ENCODE measurements around the gene AIF1. TPM values are rescaled to one million over a fixed set of nuclear protein-coding genes. Genes with fewer than 3 reads are reported as not detected.

Gene AIF1
- total and polyA plus RNA-seq, 3 donors from 2014 or later = 2.9 to 34.8 (median 6.3) TPM

- 84 to 85% methylated on average over 7 of the region's 7 CpGs for WGBS, 2 donors
- DNase-seq = no peak
- Histone ChIP-seq H3K36me3 (ENCODE audit: low read depth, missing control alignments) (peaks cover 3% of the 10 kb centered on the region), H3K4me3 (no peak overlapping the region), H3K27me3 (no peaks in the 10 kb centered on the region), H3K9me3 (no peaks in the 10 kb centered on the region), H3K4me1 (peaks cover 4% of the 10 kb centered on the region), H3K27ac (no peak overlapping the region)
- intact Hi-C loops (cut with DNase I; ENCODE audit: low total_unique reads) = no loop called here
- no peak for TF ChIP-seq POLR2A (IDR thresholded peaks at IDR 0.05)
- TF ChIP-seq, protein P1, sequence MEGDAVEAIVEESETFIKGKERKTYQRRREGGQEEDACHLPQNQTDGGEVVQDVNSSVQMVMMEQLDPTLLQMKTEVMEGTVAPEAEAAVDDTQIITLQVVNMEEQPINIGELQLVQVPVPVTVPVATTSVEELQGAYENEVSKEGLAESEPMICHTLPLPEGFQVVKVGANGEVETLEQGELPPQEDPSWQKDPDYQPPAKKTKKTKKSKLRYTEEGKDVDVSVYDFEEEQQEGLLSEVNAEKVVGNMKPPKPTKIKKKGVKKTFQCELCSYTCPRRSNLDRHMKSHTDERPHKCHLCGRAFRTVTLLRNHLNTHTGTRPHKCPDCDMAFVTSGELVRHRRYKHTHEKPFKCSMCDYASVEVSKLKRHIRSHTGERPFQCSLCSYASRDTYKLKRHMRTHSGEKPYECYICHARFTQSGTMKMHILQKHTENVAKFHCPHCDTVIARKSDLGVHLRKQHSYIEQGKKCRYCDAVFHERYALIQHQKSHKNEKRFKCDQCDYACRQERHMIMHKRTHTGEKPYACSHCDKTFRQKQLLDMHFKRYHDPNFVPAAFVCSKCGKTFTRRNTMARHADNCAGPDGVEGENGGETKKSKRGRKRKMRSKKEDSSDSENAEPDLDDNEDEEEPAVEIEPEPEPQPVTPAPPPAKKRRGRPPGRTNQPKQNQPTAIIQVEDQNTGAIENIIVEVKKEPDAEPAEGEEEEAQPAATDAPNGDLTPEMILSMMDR (IDR thresholded peaks at IDR 0.05) = no peak
Observed at GRCh38 chr6:31633447-31633846, 18.4 kb downstream of the AIF1 start.

DNA sequence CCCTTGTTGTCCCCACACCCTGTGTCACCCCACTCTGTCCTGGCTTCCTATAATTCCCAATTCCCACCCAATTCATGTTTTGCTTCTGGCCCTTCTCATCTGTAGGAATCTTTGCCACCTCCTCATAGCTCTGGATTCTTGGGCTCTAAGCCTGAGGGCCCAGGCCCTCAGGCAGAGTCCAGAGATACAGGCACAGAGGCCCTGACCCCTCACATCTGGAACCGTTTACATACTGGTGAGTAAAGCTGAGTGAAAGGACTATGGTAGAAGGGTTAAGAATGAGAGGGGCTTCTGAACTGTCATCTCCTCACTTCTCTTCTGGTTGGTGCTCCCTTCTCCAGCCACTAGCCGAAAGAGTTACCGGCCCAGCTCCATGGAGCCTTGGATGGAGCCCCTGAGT lies 19.1 kb downstream of the AIF1 start:
- Histone ChIP-seq H3K27me3 (no peaks in the 10 kb centered on the region), H3K4me1 (peaks cover 4% of the 10 kb centered on the region), H3K27ac (no peak overlapping the region), H3K36me3 (ENCODE audit: low read depth, missing control alignments) (peaks cover 3% of the 10 kb centered on the region), H3K9me3 (no peaks in the 10 kb centered on the region), H3K4me3 (no peak overlapping the region)
- no peak for TF ChIP-seq POLR2A (IDR thresholded peaks at IDR 0.05)
- TF ChIP-seq, protein P1 (IDR thresholded peaks at IDR 0.05) = no peak
- WGBS, 2 donors = 77 to 85% methylated on average over 3 of the region's 3 CpGs
- DNase-seq = no peak
- intact Hi-C loops (cut with DNase I; ENCODE audit: low total_unique reads) = no loop called here

- WGBS, 2 donors = 71 to 76% methylated on average over 11 of the region's 11 CpGs
- intact Hi-C loops (cut with DNase I; ENCODE audit: low total_unique reads) = no loop called here
- no peak for DNase-seq
- Histone ChIP-seq H3K27me3 (no peaks in the 10 kb centered on the region), H3K4me3 (no peak overlapping the region), H3K36me3 (ENCODE audit: low read depth, missing control alignments) (no peaks in the 10 kb centered on the region), H3K27ac (no peak overlapping the region), H3K4me1 (peaks cover 4% of the 10 kb centered on the region), H3K9me3 (no peaks in the 10 kb centered on the region)
- no peak for TF ChIP-seq POLR2A (IDR thresholded peaks at IDR 0.05)
- TF ChIP-seq, protein P1 (IDR thresholded peaks at IDR 0.05) = no peak
Observed at GRCh38 chr6:31634969-31635575, 20.0 kb downstream of the AIF1 start.

DNA sequence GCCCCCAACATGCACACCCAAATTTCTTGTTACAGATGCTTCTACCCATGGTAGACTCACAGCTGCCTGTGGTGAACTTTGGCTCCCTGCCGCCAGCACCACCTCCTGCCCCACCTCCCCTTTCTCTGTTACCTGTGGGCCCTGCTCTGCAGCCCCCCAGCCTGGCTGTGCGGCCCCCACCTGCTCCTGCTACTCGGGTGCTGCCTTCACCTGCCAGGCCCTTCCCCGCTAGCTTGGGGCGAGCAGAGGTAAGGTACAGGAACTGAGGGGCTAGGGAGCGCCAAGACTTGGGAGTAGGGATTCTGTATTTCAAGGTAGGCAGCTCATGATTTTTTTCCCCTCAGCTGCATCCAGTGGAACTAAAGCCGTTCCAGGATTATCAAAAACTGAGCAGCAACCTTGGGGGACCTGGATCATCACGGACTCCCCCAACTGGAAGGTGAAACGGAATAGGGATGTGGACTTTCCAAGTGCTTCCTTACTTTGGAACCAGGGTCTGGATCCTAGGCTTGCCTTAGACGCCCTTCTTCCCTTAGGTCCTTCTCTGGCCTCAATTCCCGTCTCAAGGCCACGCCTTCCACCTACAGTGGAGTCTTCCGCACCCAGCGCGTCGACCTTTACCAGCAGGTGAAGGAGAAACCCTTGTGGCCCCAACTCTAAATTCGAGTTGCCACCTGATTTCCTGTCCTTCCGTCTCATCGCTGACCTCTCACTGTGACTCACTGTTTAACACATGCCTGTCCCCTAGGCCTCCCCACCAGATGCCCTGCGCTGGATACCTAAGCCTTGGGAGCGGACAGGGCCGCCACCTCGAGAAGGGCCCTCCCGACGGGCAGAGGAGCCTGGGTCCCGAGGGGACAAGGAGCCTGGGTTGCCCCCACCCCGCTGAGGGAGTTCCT lies 21.9 kb downstream of the AIF1 start:
- Histone ChIP-seq H3K27me3 (no peaks in the 10 kb centered on the region), H3K27ac (no peak overlapping the region), H3K4me3 (no peak overlapping the region), H3K4me1 (peaks cover 4% of the 10 kb centered on the region), H3K36me3 (ENCODE audit: low read depth, missing control alignments) (no peaks in the 10 kb centered on the region), H3K9me3 (no peaks in the 10 kb centered on the region)
- 78 to 82% methylated on average over 26 to 27 of the region's 27 CpGs for WGBS, 2 donors
- no peak for DNase-seq
- intact Hi-C loops (cut with DNase I; ENCODE audit: low total_unique reads) = no loop called here
- TF ChIP-seq, protein P1 (IDR thresholded peaks at IDR 0.05) = no peak
- TF ChIP-seq POLR2A (IDR thresholded peaks at IDR 0.05) = no peak
